SJCRH30 (cell line): Measurements from ENCODE around the gene AGFG1. TPM values are rescaled to one million over a fixed set of nuclear protein-coding genes. Genes with fewer than 3 reads are reported as not detected.

Experiments used
- DNase-seq, 2 experiments: peaks; one replicate each; pipeline ENCODE4 v3.0.0-alpha.2; 2015 to 2020
- H3K27ac ChIP-seq: fragments of 250-450 bp; sonication (Bioruptor Pico); 2 replicates; pipeline ENCODE4 v1.5.1; 2020; ENCODE audit warnings: mild to moderate bottlenecking, moderate library complexity
- H3K27me3 ChIP-seq: fragments of 250-450 bp; sonication (Bioruptor Pico); 2 replicates; pipeline ENCODE4 v1.5.1; 2020; ENCODE audit warnings: mild to moderate bottlenecking, moderate library complexity
- H3K36me3 ChIP-seq: fragments of 250-450 bp; sonication (Bioruptor Pico); 2 replicates; pipeline ENCODE4 v1.5.1; 2020; ENCODE audit warnings: mild to moderate bottlenecking, moderate library complexity
- H3K4me1 ChIP-seq: fragments of 250-450 bp; sonication (Bioruptor Pico); 2 replicates; pipeline ENCODE4 v1.5.1; 2020; ENCODE audit warnings: mild to moderate bottlenecking, moderate library complexity
- H3K4me3 ChIP-seq: fragments of 250-450 bp; sonication (Bioruptor Pico); 2 replicates; pipeline ENCODE4 v1.5.1; 2020; ENCODE audit warnings: mild to moderate bottlenecking, moderate library complexity
- H3K9me3 ChIP-seq: fragments of 250-450 bp; sonication (Bioruptor Pico); replicated peaks from 2 replicates; pipeline ENCODE4 v1.5.1; 2020; ENCODE audit warnings: mild to moderate bottlenecking, moderate library complexity
- total RNA-seq: library from RNA; depleted of rRNA; stranded (reverse); fragments of >200 nt; shearing (Covaris generic); gene quantifications from 2 replicates; pipeline ENCODE4 v1.2.3, GENCODE V29; 2014

AGFG1 gene
- total RNA-seq, 1 experiment from 2014 or later = 89.9 TPM

- Histone ChIP-seq H3K27me3 (no peaks in the 10 kb centered on the region), H3K36me3 (no peaks in the 10 kb centered on the region), H3K4me1 (no peaks in the 10 kb centered on the region), H3K27ac (no peak overlapping the region), H3K9me3 (no peaks in the 10 kb centered on the region), H3K4me3 (no peak overlapping the region)
- no peak for DNase-seq
Observed at GRCh38 chr2:227454323-227454860, 17.6 kb upstream of the AGFG1 start.

DNA sequence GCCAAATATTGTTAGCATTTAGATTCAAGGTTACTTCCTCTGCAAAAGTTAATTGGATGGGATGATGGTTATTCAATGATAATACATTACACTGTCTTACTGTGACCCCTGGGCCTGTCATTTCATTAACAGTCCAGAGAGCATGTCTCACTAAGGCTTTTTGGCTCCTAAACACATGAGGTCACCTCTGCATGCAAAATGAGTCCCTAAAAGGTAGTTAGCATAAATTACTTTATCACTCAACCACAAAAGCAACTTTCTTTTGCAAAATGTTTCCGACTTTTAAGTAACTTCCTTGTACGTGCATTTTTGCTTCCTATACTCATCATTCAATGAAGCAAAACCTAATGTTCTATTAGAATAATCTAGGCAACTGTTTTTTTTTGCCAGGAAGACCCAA, 16.8 kb upstream of the AGFG1 start:
- Histone ChIP-seq H3K27me3 (no peaks in the 10 kb centered on the region), H3K4me3 (no peak overlapping the region), H3K27ac (no peak overlapping the region), H3K9me3 (no peaks in the 10 kb centered on the region), H3K4me1 (no peaks in the 10 kb centered on the region), H3K36me3 (no peaks in the 10 kb centered on the region)
- no peak for DNase-seq

DNA sequence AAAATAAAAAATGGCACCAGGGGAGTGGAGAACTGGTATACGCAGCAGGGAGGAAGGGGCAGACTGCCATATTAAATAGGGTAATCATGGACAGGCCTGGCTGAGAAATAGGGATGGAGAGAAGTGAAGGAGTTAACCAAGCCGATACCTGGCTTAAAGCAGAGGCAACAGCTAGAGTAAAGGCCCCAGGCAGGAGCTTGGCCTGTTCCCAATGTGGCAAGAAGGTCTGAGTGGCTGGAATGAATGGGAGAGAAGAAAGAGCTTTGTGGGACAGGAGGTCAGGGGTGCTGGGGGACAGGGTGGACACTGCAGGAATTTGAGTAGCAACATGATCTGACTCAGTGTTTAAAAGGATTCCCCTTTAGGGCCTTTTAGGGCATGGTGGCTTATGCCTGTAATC, 15.9 kb upstream of the AGFG1 start:
- H3K36me3 ChIP-seq = no peaks in the 10 kb centered on the region
- peak in 1 of 2 experiments; percentile 24 for DNase-seq
- H3K27ac ChIP-seq = no peak overlapping the region
- no peaks in the 10 kb centered on the region for H3K27me3 ChIP-seq
- no peaks in the 10 kb centered on the region for H3K9me3 ChIP-seq
- no peak overlapping the region for H3K4me3 ChIP-seq
- H3K4me1 ChIP-seq = no peaks in the 10 kb centered on the region

DNA sequence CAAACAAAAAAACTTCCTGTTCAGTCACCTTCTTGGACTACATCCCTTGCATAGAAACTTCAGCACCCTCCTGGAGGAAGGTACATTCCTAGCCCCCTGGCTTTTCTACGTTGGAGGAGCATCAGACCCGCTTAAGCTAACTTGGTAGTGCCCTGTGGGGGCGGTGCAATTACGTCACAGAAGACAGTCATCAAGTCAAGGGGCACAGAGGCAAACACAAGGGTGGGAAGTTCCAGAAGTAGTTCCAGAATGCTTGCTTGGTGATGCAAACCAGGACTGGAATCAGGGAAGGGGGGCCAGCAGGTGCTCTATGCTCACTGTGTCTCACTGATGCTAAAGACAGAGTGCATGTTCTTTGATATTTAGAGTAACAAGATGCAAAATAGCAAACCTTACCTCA, 15.2 kb upstream of the AGFG1 start:
- no peaks in the 10 kb centered on the region for H3K27me3 ChIP-seq
- H3K4me1 ChIP-seq = no peaks in the 10 kb centered on the region
- DNase-seq = no peak
- no peak overlapping the region for H3K27ac ChIP-seq
- no peak overlapping the region for H3K4me3 ChIP-seq
- no peaks in the 10 kb centered on the region for H3K36me3 ChIP-seq
- no peaks in the 10 kb centered on the region for H3K9me3 ChIP-seq

- Histone ChIP-seq H3K27ac (no peak overlapping the region), H3K27me3 (no peaks in the 10 kb centered on the region), H3K4me1 (no peaks in the 10 kb centered on the region), H3K9me3 (no peaks in the 10 kb centered on the region), H3K36me3 (no peaks in the 10 kb centered on the region), H3K4me3 (no peak overlapping the region)
- no peak for DNase-seq
Observed at GRCh38 chr2:227460070-227460485, 11.9 kb upstream of the AGFG1 start.

GRCh38 chr2:227460833-227461232, 11.1 kb upstream of the AGFG1 start:
- H3K4me1 ChIP-seq = no peaks in the 10 kb centered on the region
- DNase-seq = no peak
- H3K4me3 ChIP-seq = no peak overlapping the region
- no peak overlapping the region for H3K27ac ChIP-seq
- no peaks in the 10 kb centered on the region for H3K9me3 ChIP-seq
- H3K27me3 ChIP-seq = no peaks in the 10 kb centered on the region
- no peaks in the 10 kb centered on the region for H3K36me3 ChIP-seq

- DNase-seq = no peak
- Histone ChIP-seq H3K27ac (no peak overlapping the region), H3K4me3 (no peak overlapping the region), H3K4me1 (0 out of 2 replicates have a peak, but pooled peaks cover 3% of the 10 kb centered on the region), H3K9me3 (no peaks in the 10 kb centered on the region), H3K36me3 (no peaks in the 10 kb centered on the region), H3K27me3 (no peaks in the 10 kb centered on the region)
Observed at GRCh38 chr2:227461811-227462461, 10.0 kb upstream of the AGFG1 start.

- no peaks in the 10 kb centered on the region for H3K27me3 ChIP-seq
Observed at GRCh38 chr2:227462462-227462951, 9.4 kb upstream of the AGFG1 start.

GRCh38 chr2:227462972-227463931, 8.7 kb upstream of the AGFG1 start:
- H3K36me3 ChIP-seq = no peaks in the 10 kb centered on the region
- H3K27ac ChIP-seq = no peak overlapping the region
- no peaks in the 10 kb centered on the region for H3K9me3 ChIP-seq
- no peak for DNase-seq
- peaks cover 6% of the 10 kb centered on the region for H3K4me1 ChIP-seq
- H3K27me3 ChIP-seq = no peaks in the 10 kb centered on the region
- no peak overlapping the region for H3K4me3 ChIP-seq

More at GRCh38 chr2:227462462-227462951, 9.4 kb upstream of the AGFG1 start:
- Histone ChIP-seq H3K27ac (no peak overlapping the region), H3K4me3 (no peak overlapping the region), H3K9me3 (no peaks in the 10 kb centered on the region), H3K36me3 (no peaks in the 10 kb centered on the region), H3K4me1 (0 out of 2 replicates have a peak, but pooled peaks cover 3% of the 10 kb centered on the region)
- no peak for DNase-seq

- Histone ChIP-seq H3K4me1 (peaks cover 11% of the 10 kb centered on the region), H3K27me3 (no peaks in the 10 kb centered on the region), H3K4me3 (no peak overlapping the region), H3K27ac (no peak overlapping the region), H3K9me3 (no peaks in the 10 kb centered on the region), H3K36me3 (no peaks in the 10 kb centered on the region)
- no peak for DNase-seq
Observed at GRCh38 chr2:227464361-227464760, 7.6 kb upstream of the AGFG1 start.

- no peaks in the 10 kb centered on the region for H3K27me3 ChIP-seq
- H3K27ac ChIP-seq = no peak overlapping the region
- no peaks in the 10 kb centered on the region for H3K36me3 ChIP-seq
- DNase-seq = no peak
- peaks cover 11% of the 10 kb centered on the region for H3K4me1 ChIP-seq
- no peak overlapping the region for H3K4me3 ChIP-seq
- H3K9me3 ChIP-seq = no peaks in the 10 kb centered on the region
Observed at GRCh38 chr2:227464851-227465250, 7.1 kb upstream of the AGFG1 start.

- H3K27ac ChIP-seq = no peak overlapping the region
Observed at GRCh38 chr2:227466887-227467600, 4.9 kb upstream of the AGFG1 start.

GRCh38 chr2:227471412-227471811, 544 bp upstream of the AGFG1 start:
- H3K4me1 ChIP-seq = peaks cover 11% of the 10 kb centered on the region
- H3K4me3 ChIP-seq = no peak overlapping the region; the same call in 1 of the 2 replicates
- no peaks in the 10 kb centered on the region; the same call in 1 of the 2 replicates for H3K36me3 ChIP-seq
- DNase-seq = no peak
- H3K27ac ChIP-seq = no peak overlapping the region
- H3K27me3 ChIP-seq = no peaks in the 10 kb centered on the region
- H3K9me3 ChIP-seq = no peaks in the 10 kb centered on the region

More at GRCh38 chr2:227466887-227467600, 4.9 kb upstream of the AGFG1 start:
- DNase-seq = no peak
- peaks cover 11% of the 10 kb centered on the region for H3K4me1 ChIP-seq
- H3K27me3 ChIP-seq = no peaks in the 10 kb centered on the region
- no peaks in the 10 kb centered on the region for H3K9me3 ChIP-seq
- H3K36me3 ChIP-seq = no peaks in the 10 kb centered on the region
- no peak overlapping the region for H3K4me3 ChIP-seq
